ENCODE results near the gene COPE.
"Not testable (repeated sequence)": the region's sequence is repeated elsewhere in the genome, so short reads cannot be mapped to it uniquely, and the experiment has no call there.

COPE gene

DNA sequence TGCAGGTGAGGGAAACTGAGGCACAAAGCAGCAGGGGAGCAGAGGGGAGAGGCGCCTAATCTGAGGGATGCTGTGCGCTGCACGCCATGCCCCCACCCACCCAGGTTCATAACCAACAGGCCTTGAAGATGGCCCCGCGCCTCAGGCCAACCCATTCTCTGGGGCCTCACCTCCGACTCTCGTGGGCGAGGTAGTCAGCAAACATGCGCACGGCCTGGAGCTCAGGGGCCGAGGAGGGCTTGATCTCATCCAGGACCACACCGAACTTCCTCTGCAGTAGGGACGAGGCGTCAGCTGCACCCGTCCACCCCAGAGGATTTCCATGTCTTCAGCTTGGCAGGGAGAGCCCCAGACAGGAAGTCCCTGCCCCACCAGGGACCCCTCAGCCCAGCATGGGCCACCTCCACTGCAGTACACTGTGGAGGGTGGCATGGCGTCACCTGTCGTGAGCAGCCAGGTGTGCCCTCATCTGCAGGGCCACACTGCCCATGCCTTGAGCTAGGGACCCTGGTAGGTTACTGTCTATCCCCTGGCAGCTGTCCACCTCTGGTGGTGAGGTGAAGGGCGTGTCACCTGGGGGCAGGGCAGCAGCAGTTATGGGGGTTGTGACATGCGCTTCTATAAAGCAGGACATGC lies 8.3 kb downstream of the COPE start:
- H3K27ac ChIP-seq = no peak overlapping the region
- no peak for DNase-seq (ENCODE audit: low read depth, low spot score)

- no peak for DNase-seq (ENCODE audit: low read depth, low spot score)
- H3K27ac ChIP-seq = no peak overlapping the region
Measured at GRCh38 chr19:18910010-18910409, 9.2 kb downstream of the COPE start.

DNA sequence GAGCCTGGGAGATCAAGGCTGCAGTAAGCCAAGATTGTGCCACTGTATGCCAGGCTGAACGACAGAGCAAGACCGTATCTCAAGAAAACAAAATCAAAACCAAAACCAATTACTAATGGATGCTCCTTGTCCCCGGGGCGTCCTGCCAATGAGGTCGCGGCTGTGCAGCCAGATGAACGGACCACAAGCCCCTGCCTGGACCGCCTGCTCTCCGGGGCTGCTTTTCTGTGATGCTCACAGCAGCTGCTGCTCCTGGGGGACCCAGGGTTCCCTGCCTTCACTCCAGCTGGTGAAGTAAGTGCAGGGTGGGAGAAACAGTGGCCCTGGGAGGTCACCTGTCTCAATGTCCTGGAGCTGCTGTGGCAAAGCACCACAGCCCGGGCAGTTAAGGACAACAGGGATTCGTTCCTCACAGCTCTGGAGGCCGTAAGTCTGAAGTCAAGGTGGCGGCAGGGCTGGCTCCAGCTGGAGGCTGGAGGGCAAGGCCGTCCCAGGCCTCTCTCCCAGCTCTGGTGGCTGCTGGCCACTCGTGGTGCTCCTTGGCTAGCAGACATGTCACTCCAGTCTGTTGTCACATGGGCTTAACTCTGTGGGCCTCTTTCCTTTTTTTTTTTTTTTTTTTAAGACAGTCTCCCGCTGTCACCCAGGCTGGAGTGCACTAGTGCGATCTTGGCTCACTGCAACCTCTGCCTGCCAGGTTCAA lies 10.1 kb downstream of the COPE start:
- no peak for DNase-seq (ENCODE audit: low read depth, low spot score)
- H3K27ac ChIP-seq = no peak overlapping the region

DNA sequence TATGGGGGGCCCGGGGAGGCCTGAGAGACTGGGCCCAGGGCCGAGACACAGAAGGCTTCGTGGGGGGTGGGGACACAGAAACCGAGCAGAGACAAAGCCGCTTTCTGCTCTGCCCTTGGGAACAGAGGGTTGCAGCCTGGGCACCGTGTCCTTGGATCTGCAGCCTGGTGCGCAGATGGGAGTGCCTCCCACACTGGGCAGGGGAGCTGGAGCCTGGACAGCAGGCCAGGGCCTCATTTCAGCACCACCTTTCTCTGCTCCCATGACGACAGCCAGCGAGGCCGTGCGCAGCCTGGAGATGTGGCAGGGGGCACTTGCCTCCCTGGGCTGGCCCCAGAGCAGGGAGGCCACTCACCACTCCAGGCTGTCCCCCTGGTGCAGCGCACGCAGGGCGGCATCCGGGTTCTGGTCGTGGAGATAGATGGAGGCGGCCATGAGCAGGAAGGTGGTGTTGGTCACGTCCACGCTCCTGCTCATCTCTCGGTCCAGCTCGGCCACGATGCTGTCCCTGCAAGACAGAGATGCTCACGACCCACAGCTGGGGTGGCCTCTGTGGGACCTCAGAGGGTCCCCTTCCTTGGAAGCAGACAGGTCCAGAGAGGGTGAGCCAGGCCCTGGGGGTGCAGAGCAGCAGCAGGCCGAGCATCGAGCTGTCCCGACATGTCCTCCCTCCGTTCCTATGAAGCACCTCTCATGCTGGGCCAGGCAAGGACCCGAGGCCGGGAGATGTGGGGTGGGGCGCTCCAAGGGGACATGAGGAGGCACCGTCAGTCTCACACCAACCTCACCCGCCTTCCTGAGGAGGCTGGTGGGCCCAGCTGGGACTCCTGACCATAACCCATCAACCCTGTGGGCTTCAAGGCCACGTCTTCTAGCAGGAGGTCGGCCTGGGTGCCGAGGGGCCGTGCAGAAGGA lies 12.3 kb downstream of the COPE start:
- no peak overlapping the region for H3K27ac ChIP-seq
- no peak for DNase-seq (ENCODE audit: low read depth, low spot score)

GRCh38 chr19:18905513-18906236 lies 13.5 kb downstream of the COPE start:
- no peak for DNase-seq (ENCODE audit: low read depth, low spot score)
- no peak overlapping the region for H3K27ac ChIP-seq

GRCh38 chr19:18905058-18905456 lies 14.1 kb downstream of the COPE start:
- H3K27ac ChIP-seq = no peak overlapping the region
- no peak for DNase-seq (ENCODE audit: low read depth, low spot score)

DNA sequence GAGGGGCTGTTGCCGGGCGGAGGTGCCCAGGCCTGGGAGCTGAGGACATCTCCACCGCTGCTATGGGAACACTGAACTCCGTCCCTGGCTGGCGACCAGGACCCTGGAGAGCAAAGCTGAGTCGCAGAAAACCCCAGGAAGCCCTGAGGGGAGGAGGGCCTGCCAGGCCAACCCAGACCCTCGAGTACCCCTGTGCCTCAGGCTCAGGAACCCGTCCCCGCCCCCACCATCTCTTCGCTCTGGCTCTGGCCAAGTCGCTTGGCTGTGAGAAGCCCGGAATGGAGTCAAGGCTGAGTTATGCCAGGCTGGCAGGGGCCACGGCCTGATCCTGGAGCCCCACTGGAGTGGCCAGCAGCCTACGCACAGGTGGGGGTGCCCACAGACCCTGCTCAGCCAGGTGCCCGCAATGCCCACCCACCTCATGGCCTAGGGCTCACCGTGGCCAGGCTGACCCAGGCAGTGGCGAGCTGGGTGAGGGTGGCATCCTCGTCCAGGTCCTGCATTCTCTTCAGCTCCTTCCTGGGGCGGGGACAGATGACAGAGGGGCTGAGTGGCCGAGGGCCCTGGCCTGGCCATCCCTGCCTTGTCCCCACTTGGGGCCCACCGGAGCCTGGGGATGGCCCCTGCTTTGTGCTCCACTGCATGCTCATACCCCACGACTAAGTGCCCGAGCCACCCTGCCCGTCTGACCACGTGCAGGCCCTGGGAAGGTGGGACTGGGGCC lies 14.7 kb downstream of the COPE start:
- no peak for DNase-seq (ENCODE audit: low read depth, low spot score)

GRCh38 chr19:18903156-18904037 lies 15.8 kb downstream of the COPE start:
- no peak overlapping the region for H3K27ac ChIP-seq
- DNase-seq (ENCODE audit: low read depth, low spot score) = no peak

More for the DNA sequence above, 14.7 kb downstream of the COPE start:
- no peak overlapping the region for H3K27ac ChIP-seq

DNA sequence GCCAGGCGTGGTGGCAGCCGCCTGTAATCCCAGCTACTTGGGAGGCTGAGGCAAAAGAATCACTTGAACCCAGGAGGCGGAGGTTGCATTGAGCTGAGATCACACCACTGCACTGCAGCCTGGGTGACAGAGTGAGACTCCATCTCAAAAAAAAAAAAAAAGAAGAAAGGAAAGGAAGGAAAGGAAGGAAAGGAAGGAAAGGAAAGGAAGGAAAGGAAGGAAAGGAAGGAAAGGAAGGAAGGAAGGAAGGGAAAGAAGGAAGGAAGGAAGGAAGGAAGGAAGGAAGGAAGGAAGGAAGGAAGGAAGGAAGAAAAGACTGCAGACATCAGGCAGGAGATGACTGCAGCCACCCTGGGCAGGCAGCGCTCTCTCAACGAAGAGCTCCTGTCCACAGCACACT lies 16.7 kb downstream of the COPE start:
- H3K27ac ChIP-seq; DNase-seq (ENCODE audit: low read depth, low spot score): not testable (repeated sequence)

GRCh38 chr19:18901491-18901890 lies 17.7 kb downstream of the COPE start:
- DNase-seq (ENCODE audit: low read depth, low spot score) = no peak
- no peak overlapping the region for H3K27ac ChIP-seq

DNA sequence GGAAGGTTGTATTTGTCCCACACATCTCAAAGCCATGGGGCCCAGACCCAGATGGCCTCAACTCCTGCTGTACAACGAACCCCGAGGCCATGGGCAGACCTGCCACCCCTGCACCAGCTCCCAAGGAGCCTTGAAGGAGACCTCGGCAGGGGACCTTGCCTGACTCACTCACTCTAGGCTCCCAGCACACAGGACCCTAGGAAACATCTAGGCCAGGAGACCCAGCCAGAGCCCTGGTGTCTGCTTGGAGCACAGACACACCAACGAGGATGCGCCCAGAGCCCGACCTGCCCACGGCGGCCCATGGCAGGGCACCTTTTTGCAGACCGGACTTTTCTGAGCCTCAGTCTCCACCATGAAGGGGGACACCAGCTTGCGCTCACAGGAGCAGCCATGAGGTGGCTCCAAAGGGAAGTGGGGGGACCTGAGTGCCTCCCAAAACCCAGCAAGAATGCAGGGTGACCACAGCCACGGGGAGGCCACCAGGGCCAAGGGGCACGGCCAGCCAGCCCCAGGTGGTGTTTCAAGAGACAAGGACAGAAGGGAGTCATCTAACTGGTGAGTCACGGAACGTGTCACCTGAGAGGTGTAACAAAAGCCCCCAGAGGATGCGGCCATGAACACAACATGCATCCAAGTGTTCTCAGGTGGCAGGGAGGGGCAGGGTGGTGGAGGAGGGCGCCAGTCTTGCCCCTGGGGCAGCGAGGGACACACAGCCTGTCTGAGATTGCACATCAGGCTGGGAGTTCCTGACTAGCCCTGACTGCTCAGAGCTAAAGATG lies 18.3 kb downstream of the COPE start:
- DNase-seq (ENCODE audit: low read depth, low spot score) = no peak
- H3K27ac ChIP-seq = no peak overlapping the region

GRCh38 chr19:18899624-18900560 lies 19.3 kb downstream of the COPE start:
- H3K27ac ChIP-seq = no peak overlapping the region
- no peak for DNase-seq (ENCODE audit: low read depth, low spot score)

- H3K27ac ChIP-seq = no peak overlapping the region
- DNase-seq (ENCODE audit: low read depth, low spot score) = no peak
Measured at GRCh38 chr19:18898607-18899408, 20.4 kb downstream of the COPE start.

- no peak overlapping the region for H3K27ac ChIP-seq
- DNase-seq (ENCODE audit: low read depth, low spot score) = no peak
Measured at GRCh38 chr19:18898081-18898606, 21.0 kb downstream of the COPE start.

DNA sequence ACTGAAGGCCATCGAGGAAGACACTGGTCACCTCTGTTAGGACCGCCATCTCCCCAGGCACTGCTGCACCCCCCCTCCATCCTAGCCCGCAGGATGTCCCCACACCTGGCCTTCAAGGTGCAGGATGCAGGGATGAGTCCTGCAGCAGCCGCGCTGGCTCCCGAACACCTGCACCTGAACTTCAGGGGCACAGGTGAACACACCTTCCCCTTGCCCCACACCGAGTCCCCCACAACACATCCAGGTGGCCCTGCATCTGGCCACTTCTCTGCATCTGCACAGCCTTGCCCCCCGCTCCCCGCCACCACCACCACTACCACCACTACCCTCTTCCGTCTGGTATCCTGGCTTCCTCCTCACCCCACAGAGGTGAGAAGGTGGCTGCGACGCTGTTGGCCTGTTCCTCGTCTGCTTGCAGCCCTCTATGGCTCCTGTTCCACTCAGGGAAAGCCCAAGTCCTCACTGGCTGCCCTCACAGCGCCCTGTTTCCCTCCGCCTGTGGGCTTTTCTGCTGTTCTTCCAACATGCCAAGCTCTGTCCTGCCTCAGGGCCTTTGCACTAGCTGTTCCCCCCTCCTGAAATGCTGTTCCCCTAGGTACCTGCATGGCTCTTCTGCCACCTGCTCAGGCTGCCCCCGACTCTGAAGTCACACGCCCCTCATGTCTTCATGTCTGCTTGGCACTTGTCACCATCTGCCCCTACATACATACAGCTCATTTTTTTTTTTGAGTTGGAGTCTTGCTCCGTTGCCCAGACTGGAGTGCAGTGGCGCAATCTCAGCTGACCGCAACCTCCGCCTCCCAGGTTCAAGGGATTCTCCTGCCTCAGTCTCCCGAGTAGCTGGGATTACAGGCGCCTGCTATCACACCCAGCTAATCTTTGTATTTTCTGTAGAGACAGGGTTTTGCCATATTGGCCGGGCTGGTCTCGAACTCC lies 21.8 kb downstream of the COPE start:
- no peak overlapping the region for H3K27ac ChIP-seq
- no peak for DNase-seq (ENCODE audit: low read depth, low spot score)

Data from epithelial cell of prostate (primary cell).